ENCODE measurements around the gene ACSM3.
A peak's percentile ranks its signal among the peaks of the same experiment; 100 is the strongest.
"Not testable (repeated sequence)": the region's sequence is repeated elsewhere in the genome, so short reads cannot be mapped to it uniquely, and the experiment has no call there.

The ACSM3 gene

GRCh38 chr16:20762404-20763123 lies 1.2 kb upstream of the ACSM3 start:
- no CpG with 5 or more reads among the region's 3 CpGs for WGBS
- H3K4me1 ChIP-seq (ENCODE audit: control insufficient read depth, insufficient read depth, low read depth, low read length), result peaks cover 6% of the 10 kb centered on the region

GRCh38 chr16:20764448-20764847 lies 634 bp downstream of the ACSM3 start:
- not testable (repeated sequence) for H2BK15ac ChIP-seq (ENCODE audit: low read depth, poor library complexity, severe bottlenecking); H3K18ac ChIP-seq (ENCODE audit: low read depth in 1 of 2, low read length in 2 of 2); H4K8ac ChIP-seq (ENCODE audit: low read length); H3K14ac ChIP-seq (ENCODE audit: low read length in 2 of 2); H3K4me1 ChIP-seq (ENCODE audit: control insufficient read depth, insufficient read depth, low read depth, low read length); H3K36me3 ChIP-seq (ENCODE audit: control insufficient read depth in 1 of 2, insufficient read depth in 2 of 2, low read depth in 1 of 2, low read length in 2 of 2); H2AFZ ChIP-seq (ENCODE audit: low read depth, low read length); H2AK5ac ChIP-seq (ENCODE audit: low read length, severe bottlenecking); H3K4ac ChIP-seq (ENCODE audit: low read depth in 1 of 2, low read length in 2 of 2); H3K4me2 ChIP-seq (ENCODE audit: low read length, poor library complexity, severe bottlenecking); H2BK5ac ChIP-seq (ENCODE audit: low read depth, low read length, poor library complexity, severe bottlenecking); H3K23ac ChIP-seq (ENCODE audit: low read length in 2 of 2); H3K27me3 ChIP-seq (ENCODE audit: control insufficient read depth in 1 of 2, insufficient read depth in 1 of 2, low read length in 2 of 2); H3K79me1 ChIP-seq (replicated peaks; ENCODE audit: low read length, poor library complexity, severe bottlenecking); H2BK120ac ChIP-seq (ENCODE audit: low read depth, low read length); H3K27ac ChIP-seq (ENCODE audit: low read length, poor library complexity, severe bottlenecking); H4K91ac ChIP-seq (ENCODE audit: low read length); H3K4me3 ChIP-seq (ENCODE audit: insufficient read depth in 1 of 2, low read depth in 1 of 2, low read length in 2 of 2); H3K9me3 ChIP-seq (ENCODE audit: control insufficient read depth, low read length); DNase-seq; H2BK12ac ChIP-seq (ENCODE audit: low read length in 2 of 2); H3K9ac ChIP-seq (ENCODE audit: low read length)
- WGBS, result 71% methylated on average over 1 of the region's 1 CpG

More at GRCh38 chr16:20762404-20763123, 1.2 kb upstream of the ACSM3 start:
- no peak overlapping the region for H2BK15ac ChIP-seq (ENCODE audit: low read depth, poor library complexity, severe bottlenecking)
- no peaks in the 10 kb centered on the region for H3K79me1 ChIP-seq (replicated peaks; ENCODE audit: low read length, poor library complexity, severe bottlenecking)
- H3K18ac ChIP-seq (ENCODE audit: low read depth in 1 of 2, low read length in 2 of 2), result no peak overlapping the region
- H3K4me2 ChIP-seq (ENCODE audit: low read length, poor library complexity, severe bottlenecking), result no peak overlapping the region
- no peak overlapping the region for H2BK5ac ChIP-seq (ENCODE audit: low read depth, low read length, poor library complexity, severe bottlenecking)
- no peaks in the 10 kb centered on the region for H3K36me3 ChIP-seq (ENCODE audit: control insufficient read depth in 1 of 2, insufficient read depth in 2 of 2, low read depth in 1 of 2, low read length in 2 of 2)
- H3K4me3 ChIP-seq (ENCODE audit: insufficient read depth in 1 of 2, low read depth in 1 of 2, low read length in 2 of 2), result no peak overlapping the region
- no peak overlapping the region for H2BK120ac ChIP-seq (ENCODE audit: low read depth, low read length)
- no peak overlapping the region for H3K4ac ChIP-seq (ENCODE audit: low read depth in 1 of 2, low read length in 2 of 2)
- no peak overlapping the region for H2AK5ac ChIP-seq (ENCODE audit: low read length, severe bottlenecking)
- no peak overlapping the region for H3K14ac ChIP-seq (ENCODE audit: low read length in 2 of 2)
- no peak for DNase-seq
- no peak overlapping the region for H3K9ac ChIP-seq (ENCODE audit: low read length)
- H3K9me3 ChIP-seq (ENCODE audit: control insufficient read depth, low read length), result no peaks in the 10 kb centered on the region
- no peak overlapping the region for H3K23ac ChIP-seq (ENCODE audit: low read length in 2 of 2)
- H2BK12ac ChIP-seq (ENCODE audit: low read length in 2 of 2), result no peak overlapping the region
- H4K91ac ChIP-seq (ENCODE audit: low read length), result no peak overlapping the region
- H3K27ac ChIP-seq (ENCODE audit: low read length, poor library complexity, severe bottlenecking), result peak overlapping the region; percentile 99
- no peak overlapping the region for H2AFZ ChIP-seq (ENCODE audit: low read depth, low read length)
- no peak overlapping the region for H4K8ac ChIP-seq (ENCODE audit: low read length)
- no peaks in the 10 kb centered on the region for H3K27me3 ChIP-seq (ENCODE audit: control insufficient read depth in 1 of 2, insufficient read depth in 1 of 2, low read length in 2 of 2)

GRCh38 chr16:20765732-20766131 lies 1.9 kb downstream of the ACSM3 start:
- WGBS, result 100% methylated on average over 1 of the region's 2 CpGs
- no peak for DNase-seq
- no peaks in the 10 kb centered on the region for H3K36me3 ChIP-seq (ENCODE audit: control insufficient read depth in 1 of 2, insufficient read depth in 2 of 2, low read depth in 1 of 2, low read length in 2 of 2)
- no peak overlapping the region for H3K4me2 ChIP-seq (ENCODE audit: low read length, poor library complexity, severe bottlenecking)
- H2BK120ac ChIP-seq (ENCODE audit: low read depth, low read length), result no peak overlapping the region
- H2BK5ac ChIP-seq (ENCODE audit: low read depth, low read length, poor library complexity, severe bottlenecking), result no peak overlapping the region
- no peak overlapping the region for H3K4ac ChIP-seq (ENCODE audit: low read depth in 1 of 2, low read length in 2 of 2)
- H2BK12ac ChIP-seq (ENCODE audit: low read length in 2 of 2), result no peak overlapping the region
- no peak overlapping the region for H3K18ac ChIP-seq (ENCODE audit: low read depth in 1 of 2, low read length in 2 of 2)
- no peak overlapping the region for H3K9ac ChIP-seq (ENCODE audit: low read length)
- no peak overlapping the region for H2AK5ac ChIP-seq (ENCODE audit: low read length, severe bottlenecking)
- H4K91ac ChIP-seq (ENCODE audit: low read length), result no peak overlapping the region
- H4K8ac ChIP-seq (ENCODE audit: low read length), result no peak overlapping the region
- no peak overlapping the region for H2BK15ac ChIP-seq (ENCODE audit: low read depth, poor library complexity, severe bottlenecking)
- H3K9me3 ChIP-seq (ENCODE audit: control insufficient read depth, low read length), result no peaks in the 10 kb centered on the region
- H3K27ac ChIP-seq (ENCODE audit: low read length, poor library complexity, severe bottlenecking), result no peak overlapping the region
- H3K4me3 ChIP-seq (ENCODE audit: insufficient read depth in 1 of 2, low read depth in 1 of 2, low read length in 2 of 2), result no peak overlapping the region
- H3K4me1 ChIP-seq (ENCODE audit: control insufficient read depth, insufficient read depth, low read depth, low read length), result peaks cover 6% of the 10 kb centered on the region
- H3K23ac ChIP-seq (ENCODE audit: low read length in 2 of 2), result no peak overlapping the region
- no peak overlapping the region for H3K14ac ChIP-seq (ENCODE audit: low read length in 2 of 2)
- no peaks in the 10 kb centered on the region for H3K79me1 ChIP-seq (replicated peaks; ENCODE audit: low read length, poor library complexity, severe bottlenecking)
- H3K27me3 ChIP-seq (ENCODE audit: control insufficient read depth in 1 of 2, insufficient read depth in 1 of 2, low read length in 2 of 2), result no peaks in the 10 kb centered on the region
- no peak overlapping the region for H2AFZ ChIP-seq (ENCODE audit: low read depth, low read length)

DNA sequence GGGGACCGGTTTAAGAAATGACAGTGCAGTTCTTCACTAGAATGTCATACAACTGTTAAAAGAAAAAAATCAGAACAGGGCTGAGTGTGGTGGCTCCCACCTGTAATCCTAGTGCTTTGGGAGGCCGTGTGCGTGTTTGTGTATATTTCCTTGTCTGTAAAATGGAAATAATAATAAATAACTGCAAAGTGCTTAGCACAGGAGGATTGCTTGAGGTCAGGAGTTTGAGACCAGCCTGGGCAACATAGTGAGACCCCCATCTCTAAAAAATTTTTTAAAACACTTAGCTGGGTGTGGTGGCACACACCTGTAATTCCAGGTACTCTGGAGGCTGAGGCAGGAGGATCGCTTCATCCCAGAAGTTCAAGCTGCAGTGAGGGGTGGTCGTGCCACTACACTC lies 2.5 kb downstream of the ACSM3 start:
- no peak overlapping the region for H3K27ac ChIP-seq (ENCODE audit: low read length, poor library complexity, severe bottlenecking)
- no peaks in the 10 kb centered on the region for H3K79me1 ChIP-seq (replicated peaks; ENCODE audit: low read length, poor library complexity, severe bottlenecking)
- no peak overlapping the region for H3K23ac ChIP-seq (ENCODE audit: low read length in 2 of 2)
- H3K14ac ChIP-seq (ENCODE audit: low read length in 2 of 2), result no peak overlapping the region
- H2BK15ac ChIP-seq (ENCODE audit: low read depth, poor library complexity, severe bottlenecking), result no peak overlapping the region
- no peak for DNase-seq
- H3K4me1 ChIP-seq (ENCODE audit: control insufficient read depth, insufficient read depth, low read depth, low read length), result peaks cover 6% of the 10 kb centered on the region
- no peak overlapping the region for H2BK120ac ChIP-seq (ENCODE audit: low read depth, low read length)
- H3K36me3 ChIP-seq (ENCODE audit: control insufficient read depth in 1 of 2, insufficient read depth in 2 of 2, low read depth in 1 of 2, low read length in 2 of 2), result no peaks in the 10 kb centered on the region
- no peak overlapping the region for H4K8ac ChIP-seq (ENCODE audit: low read length)
- no peak overlapping the region for H2AK5ac ChIP-seq (ENCODE audit: low read length, severe bottlenecking)
- no peak overlapping the region for H2BK5ac ChIP-seq (ENCODE audit: low read depth, low read length, poor library complexity, severe bottlenecking)
- no peak overlapping the region for H4K91ac ChIP-seq (ENCODE audit: low read length)
- H2AFZ ChIP-seq (ENCODE audit: low read depth, low read length), result no peak overlapping the region
- no peak overlapping the region for H3K4me2 ChIP-seq (ENCODE audit: low read length, poor library complexity, severe bottlenecking)
- H3K4me3 ChIP-seq (ENCODE audit: insufficient read depth in 1 of 2, low read depth in 1 of 2, low read length in 2 of 2), result no peak overlapping the region
- H3K4ac ChIP-seq (ENCODE audit: low read depth in 1 of 2, low read length in 2 of 2), result no peak overlapping the region
- H3K18ac ChIP-seq (ENCODE audit: low read depth in 1 of 2, low read length in 2 of 2), result no peak overlapping the region
- no peaks in the 10 kb centered on the region for H3K27me3 ChIP-seq (ENCODE audit: control insufficient read depth in 1 of 2, insufficient read depth in 1 of 2, low read length in 2 of 2)
- H2BK12ac ChIP-seq (ENCODE audit: low read length in 2 of 2), result no peak overlapping the region
- no peaks in the 10 kb centered on the region for H3K9me3 ChIP-seq (ENCODE audit: control insufficient read depth, low read length)
- H3K9ac ChIP-seq (ENCODE audit: low read length), result no peak overlapping the region
- WGBS, result 97% methylated on average over 4 of the region's 5 CpGs

All from mesenchymal stem cell (in vitro differentiated cells and primary cell).